ENCODE data around the gene NPR2.

Gene NPR2

GRCh38 chr9:35832814-35833213 is 41.4 kb downstream of the NPR2 start:
- DNase-seq (ENCODE audit: low read depth): no peak

GRCh38 chr9:35834260-35835215 is 43.1 kb downstream of the NPR2 start:
- DNase-seq (ENCODE audit: low read depth): no peak

GRCh38 chr9:35835216-35835632 is 43.8 kb downstream of the NPR2 start:
- DNase-seq (ENCODE audit: low read depth): no peak

GRCh38 chr9:35835766-35836165 is 44.4 kb downstream of the NPR2 start:
- DNase-seq (ENCODE audit: low read depth): no peak

DNA sequence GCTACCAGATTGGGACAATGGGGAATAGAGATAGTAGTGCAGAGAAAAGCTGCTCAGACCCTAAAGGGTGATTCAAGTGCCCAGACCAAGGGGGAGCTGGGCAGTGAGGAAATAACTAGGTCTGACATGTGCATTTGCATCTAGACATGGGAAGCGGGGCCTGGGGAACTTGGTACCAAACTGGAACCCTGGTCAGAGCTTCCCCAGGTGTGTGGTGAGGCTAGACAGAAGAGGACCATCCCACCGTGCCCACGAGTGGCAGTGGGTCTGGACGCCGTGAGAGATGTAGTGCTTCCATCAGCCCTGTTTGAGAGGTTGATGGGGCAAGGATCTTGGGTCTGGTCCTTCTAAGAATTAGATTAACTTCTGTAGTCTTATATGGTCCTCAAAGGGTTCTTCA is 45.2 kb downstream of the NPR2 start:
- DNase-seq (ENCODE audit: low read depth): no peak

DNA sequence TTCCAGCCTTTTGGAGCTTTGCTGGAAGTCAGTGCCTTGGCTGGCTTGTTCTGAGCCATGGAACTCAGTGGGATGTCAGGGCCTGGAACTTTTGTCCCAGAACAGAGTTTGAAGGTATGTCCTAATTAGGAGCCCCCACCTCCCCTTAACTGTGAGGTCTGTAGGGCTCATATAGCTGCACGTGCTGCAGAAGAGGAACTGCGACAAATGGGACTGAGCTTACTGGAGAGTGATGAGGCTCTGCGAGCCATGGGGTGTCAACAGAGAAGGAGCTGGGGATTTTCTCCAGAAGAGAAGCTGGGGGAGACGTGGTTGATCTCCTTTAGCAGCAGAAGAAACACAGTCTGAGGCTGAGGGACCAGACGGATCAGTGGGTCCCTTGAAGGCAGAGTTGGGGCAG is 48.5 kb downstream of the NPR2 start:
- DNase-seq (ENCODE audit: low read depth): no peak

GRCh38 chr9:35840881-35841644 is 49.7 kb downstream of the NPR2 start:
- DNase-seq (ENCODE audit: low read depth): no peak

- no peak for DNase-seq (ENCODE audit: low read depth)
These were observed 50.2 kb downstream of the NPR2 start for GRCh38 chr9:35841645-35841900.

- no peak for DNase-seq (ENCODE audit: low read depth)
These were observed 50.8 kb downstream of the NPR2 start for GRCh38 chr9:35842020-35842745.

DNA sequence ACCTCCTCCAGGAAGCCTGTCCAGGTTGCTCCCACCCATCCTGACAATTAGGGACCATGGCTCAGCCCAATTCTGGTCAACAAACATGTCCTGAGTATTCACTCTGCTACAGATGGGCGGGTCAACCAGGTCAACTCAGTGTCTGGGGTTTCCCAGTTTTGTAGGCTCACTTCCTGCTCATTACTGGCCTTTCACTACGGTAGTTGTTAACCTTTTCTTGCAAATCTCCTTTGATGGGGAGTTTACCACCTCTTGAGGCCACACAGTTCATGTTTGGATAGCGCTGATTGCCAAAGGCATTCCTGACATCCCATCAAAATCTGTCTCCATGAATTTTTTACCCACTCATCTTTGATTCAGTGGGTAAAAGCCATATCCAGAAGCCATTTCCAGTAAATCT is 51.4 kb downstream of the NPR2 start:
- no peak for DNase-seq (ENCODE audit: low read depth)

DNA sequence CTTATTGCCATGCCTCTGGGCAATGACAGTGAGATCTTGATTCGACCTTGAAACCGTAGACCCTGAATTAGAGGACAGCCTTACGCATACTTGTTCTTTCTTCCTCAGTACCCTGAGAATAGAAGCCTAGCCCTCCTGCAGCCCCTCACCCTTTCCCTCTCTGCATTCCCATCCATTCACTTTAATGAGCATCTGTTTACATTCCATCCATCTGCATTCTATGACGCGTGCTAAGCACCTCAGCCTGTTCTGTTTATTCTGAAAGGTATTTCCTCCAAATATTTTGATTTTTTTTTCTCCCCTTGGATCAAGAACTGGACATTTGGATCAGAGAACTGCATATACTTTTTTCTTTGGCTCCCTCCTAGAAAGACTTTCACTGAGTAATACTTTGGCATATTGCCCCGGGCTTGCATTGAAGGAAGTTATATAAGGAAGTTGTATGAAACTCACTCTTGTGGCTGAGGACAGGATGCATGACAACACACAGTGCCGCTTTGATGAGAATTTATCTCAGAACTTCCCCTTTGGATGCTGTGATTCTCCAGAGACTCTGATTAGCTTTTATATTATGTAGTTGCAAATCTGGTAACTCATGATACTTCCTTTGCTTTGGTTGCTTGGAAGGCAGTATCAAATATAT is 53.4 kb downstream of the NPR2 start:
- no peak for DNase-seq (ENCODE audit: low read depth)

DNA sequence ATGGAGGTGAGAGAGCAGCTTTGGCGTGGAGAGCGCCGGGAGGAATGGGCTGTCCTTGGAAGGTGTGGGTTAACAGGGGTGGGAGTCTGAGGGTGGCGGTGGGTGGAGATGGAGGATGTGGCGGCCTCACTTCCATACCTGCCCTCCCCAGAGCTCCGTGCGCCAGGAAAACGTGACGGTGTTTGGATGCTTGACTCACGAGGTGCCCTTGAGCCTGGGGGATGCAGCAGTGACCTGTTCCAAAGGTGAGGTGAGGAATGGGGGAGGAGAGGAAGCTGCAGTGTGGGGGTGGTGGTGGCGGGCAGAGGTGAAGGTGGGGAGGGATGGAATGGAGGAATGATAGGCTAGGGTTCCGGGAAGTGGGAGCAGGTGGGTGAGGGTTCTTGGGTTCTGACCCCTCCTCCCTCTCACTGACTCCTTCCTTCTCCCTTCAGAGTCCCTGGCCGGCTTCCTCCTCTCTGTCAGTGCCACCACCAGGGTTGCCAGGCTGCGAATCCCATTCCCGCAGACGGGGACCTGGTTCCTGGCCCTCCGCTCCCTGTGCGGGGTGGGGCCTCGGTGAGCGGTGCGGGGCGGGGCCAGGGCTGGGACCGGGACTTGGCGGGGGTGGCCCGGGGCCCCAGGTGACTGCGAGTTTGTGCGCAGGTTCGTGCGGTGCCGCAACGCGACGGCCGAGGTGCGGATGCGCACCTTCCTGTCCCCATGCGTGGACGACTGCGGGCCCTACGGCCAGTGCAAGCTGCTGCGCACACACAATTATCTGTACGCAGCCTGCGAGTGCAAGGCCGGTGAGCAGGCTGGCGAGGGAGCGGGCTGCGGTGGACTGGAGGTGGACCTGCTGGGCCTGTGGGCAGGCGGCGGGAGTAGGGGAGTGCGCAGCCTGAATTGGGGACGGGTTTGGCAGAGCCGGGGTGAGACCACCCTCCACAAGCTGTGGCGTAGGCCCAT is 54.7 kb downstream of the NPR2 start:
- no peak for DNase-seq (ENCODE audit: low read depth)

DNA sequence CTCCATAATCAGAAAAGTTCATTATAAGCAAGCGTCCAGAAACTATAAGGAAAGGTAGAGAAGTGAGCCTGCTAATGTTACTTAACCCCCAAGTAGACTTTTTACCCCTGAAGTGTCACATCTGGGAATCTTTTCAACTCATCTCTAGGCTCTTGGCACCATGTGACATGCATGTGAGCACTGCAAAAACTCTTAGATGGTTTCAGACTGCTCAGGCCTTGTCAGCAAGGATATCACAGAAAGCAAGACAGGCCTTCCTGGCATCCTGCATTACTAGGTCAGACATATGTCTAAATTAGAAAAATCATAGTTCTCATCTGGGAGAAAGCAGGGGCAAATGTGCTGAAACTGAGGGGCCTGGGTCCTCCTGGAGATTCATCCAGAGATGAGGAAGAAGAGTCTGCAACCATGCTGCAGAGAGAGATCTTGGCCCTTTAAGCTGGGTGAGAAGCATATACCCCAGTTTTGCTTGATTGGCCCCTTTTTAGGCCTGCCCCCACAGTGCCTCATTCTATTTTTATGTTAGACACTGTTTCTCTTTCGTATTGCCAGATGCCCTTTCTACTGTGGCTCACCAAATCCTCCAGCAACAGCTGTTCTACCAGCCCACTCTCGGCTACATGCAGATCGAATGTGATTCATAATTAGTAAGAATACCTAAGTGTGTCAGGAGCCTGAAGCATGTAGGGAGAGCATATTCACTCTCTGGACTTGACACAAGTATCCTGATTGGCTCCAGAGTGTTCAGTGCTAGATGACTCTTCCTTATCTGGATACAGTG is 56.6 kb downstream of the NPR2 start:
- DNase-seq (ENCODE audit: low read depth): no peak

GRCh38 chr9:35852267-35852815 is 61.0 kb downstream of the NPR2 start:
- DNase-seq (ENCODE audit: low read depth): no peak

DNA sequence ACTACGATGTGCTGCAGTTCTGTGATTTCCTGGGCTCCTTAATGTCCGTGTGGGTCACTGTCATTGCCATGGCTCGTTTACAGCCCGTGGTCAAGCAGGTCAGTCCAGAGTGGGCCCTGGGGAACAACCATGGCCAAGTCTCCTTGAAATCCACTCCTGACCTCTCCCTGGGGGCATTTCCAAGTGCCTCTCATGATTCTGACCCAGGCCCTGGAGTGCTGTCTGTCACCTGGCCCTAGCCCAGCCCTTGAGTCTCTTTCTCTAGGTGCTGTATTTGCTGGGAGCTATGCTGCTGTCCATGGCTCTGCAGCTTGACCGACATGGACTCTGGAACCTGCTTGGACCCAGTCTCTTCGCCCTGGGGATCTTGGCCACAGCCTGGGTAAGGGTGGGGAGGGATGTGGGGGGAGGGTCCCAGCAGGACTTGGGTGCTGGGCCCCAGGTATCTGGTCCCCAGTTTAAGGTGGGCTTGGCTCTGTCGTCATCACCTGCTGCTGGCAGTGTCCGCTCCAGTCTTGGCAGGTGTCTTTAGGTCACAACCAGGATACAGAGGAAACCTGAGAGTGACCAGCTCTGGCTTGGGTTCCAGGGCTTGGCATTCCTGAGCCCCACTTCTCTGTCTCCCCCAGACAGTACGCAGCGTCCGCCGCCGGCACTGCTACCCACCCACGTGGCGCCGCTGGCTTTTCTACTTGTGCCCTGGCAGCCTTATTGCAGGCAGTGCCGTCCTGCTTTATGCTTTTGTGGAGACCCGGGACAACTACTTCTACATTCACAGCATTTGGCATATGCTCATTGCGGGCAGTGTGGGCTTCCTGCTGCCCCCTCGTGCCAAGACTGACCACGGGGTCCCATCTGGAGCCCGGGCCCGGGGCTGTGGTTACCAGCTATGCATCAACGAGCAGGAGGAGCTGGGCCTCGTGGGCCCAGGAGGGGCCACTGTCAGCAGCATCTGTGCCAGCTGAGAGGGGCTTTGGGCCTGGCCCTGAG is 61.8 kb downstream of the NPR2 start:
- no peak for DNase-seq (ENCODE audit: low read depth)

GRCh38 chr9:35854091-35854762 is 62.8 kb downstream of the NPR2 start:
- no peak for DNase-seq (ENCODE audit: low read depth)

DNA sequence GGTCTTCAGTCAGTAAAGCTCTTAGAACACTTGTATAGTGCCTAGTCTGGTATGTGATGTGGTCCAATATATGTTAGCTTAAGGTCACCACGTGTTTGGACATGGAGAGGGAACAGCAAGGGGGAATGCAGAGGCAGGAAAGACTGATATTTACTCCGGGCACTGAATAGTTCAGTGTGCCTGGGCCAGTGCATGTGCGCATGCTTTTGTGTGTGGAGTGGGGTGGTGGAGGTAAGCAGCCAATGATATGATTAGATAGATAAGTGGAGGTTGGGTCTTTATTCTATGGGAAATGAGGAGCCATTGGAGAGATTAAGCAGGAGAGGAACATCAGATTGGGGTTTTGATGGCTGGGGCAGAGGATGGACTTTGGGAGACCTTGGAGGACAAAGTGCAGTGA is 64.8 kb downstream of the NPR2 start:
- DNase-seq (ENCODE audit: low read depth): no peak

GRCh38 chr9:35856882-35857281 is 65.5 kb downstream of the NPR2 start:
- no peak for DNase-seq (ENCODE audit: low read depth)

Data from CMK (cell line).